Posterior cingulate gyrus (tissue), 11 donors: Measurements from ENCODE around the gene C1QTNF3.
"Not testable (repeated sequence)": the region's sequence is repeated elsewhere in the genome, so short reads cannot be mapped to it uniquely, and the experiment has no call there.

Experiments used
- DNase-seq, 10 donors: peaks; one replicate each; pipeline versions ENCODE4 v3.0.0 to v3.0.0-alpha.2; 2020 to 2021; ENCODE audit warnings: mixed read lengths in 3 of 10
- intact Hi-C: fragments of 100-400 bp; cut with DNase I; formaldehyde crosslinking; loops from one replicate; pipeline ENCODE4 v1.15.1; 2023

C1QTNF3 gene, protein sequence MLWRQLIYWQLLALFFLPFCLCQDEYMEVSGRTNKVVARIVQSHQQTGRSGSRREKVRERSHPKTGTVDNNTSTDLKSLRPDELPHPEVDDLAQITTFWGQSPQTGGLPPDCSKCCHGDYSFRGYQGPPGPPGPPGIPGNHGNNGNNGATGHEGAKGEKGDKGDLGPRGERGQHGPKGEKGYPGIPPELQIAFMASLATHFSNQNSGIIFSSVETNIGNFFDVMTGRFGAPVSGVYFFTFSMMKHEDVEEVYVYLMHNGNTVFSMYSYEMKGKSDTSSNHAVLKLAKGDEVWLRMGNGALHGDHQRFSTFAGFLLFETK

DNA sequence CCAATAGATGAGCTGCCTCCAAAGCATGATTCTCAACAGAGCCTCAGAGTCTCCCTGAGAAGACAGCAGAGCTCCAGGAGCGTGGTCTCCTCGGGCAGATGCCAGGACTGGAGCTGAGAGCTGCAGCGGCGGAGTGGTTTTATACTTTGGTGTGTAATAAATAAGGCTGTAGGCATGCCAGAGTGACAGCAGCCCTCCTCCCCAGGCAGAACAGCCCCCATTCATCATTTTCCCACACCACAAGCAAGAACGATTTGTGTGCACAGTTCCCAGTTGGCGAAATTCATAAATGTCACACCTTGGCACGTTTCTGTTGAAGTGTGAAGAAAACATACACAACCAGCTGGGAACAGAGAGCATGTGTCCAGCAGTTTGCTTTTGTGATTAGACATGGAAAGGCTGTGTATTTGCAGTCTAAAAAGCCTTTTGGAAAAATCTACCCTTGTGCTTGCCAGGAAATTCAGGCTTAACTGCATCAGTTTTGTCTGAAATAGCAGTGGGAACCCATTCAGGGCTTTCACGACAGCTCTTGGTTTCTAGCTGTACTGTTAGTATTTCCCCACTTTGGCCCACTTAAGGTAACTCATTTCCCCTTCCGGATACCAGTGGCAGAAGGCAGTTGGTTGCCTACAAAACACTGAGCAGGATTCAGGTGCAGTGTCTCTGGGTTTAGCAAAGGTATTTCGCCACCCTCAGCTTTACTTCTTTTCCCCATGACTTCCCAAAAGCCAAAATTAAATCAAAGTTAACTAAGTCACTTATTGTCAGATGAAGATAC is at the start of gene C1QTNF3:
TSS of gene C1QTNF3 (minus strand) at position 115 of the 778 bp plus-strand sequence. CDS start at position 27, 88 bp downstream.
- intact Hi-C loops = no loop called here
- peak in 6 of 10 donors; percentile 16 to 87 (median 62) for DNase-seq

DNA sequence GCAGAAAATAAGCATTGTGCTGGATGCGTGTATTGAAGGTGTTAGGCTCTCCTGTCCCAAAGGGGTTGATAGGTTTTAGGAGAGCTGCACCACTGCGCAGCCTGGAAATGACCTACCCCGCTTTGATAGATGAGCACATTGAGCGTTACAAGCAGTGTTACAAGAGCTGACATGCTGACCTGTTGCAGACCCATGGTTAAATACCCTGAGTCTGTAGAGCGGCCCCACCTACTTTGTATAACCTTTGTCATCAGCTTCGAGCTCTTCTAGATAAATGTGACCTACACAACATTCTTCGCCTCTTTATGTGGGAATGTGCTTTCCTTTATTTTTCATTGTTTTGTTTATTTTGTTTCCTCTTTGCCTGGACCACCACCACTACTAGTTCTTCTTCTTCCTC is 48.0 kb upstream of the C1QTNF3 start:
- peak in 1 of 10 donors; percentile 43 for DNase-seq

DNA sequence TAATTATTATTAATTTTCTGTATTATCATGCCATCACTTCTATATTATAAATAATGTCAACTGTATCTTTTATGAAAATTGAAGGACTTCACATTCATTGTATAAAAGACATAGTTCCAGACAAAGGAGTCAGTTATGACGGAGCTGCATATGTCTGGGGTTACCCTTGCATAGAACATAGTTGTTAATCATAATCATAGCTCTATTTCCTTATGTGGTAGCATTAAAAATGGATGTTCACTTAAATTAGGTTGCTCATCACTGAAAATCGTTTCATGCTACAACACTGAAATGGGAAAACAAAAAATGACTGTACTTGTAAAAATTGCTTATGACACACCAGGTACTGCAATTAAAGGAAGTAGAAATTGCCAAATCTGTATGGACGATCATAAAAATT is 46.8 kb upstream of the C1QTNF3 start:
- intact Hi-C loops, DNase-seq: not testable (repeated sequence)

More for the DNA sequence above, 48.0 kb upstream of the C1QTNF3 start:
- intact Hi-C loops = not testable (repeated sequence)

DNA sequence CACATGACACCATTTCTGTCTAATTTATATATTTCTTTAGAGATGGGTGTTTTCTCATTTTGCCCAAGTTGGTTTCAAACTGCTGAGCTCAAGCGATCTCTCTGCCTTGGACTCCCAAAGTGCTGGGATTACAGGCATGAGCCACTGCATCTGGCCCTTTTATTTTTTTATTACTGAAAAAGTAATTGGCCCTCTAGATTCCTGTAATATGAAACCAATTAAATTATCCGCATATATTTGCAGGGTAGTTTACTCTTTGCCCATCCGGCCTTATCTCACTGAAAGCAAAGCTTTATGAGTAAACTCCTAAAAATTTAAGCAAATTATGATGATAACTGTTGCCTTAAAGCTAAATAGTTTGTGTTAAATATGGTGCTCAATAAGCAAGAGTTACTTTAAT is 44.7 kb upstream of the C1QTNF3 start:
- intact Hi-C loops = not testable (repeated sequence)

DNA sequence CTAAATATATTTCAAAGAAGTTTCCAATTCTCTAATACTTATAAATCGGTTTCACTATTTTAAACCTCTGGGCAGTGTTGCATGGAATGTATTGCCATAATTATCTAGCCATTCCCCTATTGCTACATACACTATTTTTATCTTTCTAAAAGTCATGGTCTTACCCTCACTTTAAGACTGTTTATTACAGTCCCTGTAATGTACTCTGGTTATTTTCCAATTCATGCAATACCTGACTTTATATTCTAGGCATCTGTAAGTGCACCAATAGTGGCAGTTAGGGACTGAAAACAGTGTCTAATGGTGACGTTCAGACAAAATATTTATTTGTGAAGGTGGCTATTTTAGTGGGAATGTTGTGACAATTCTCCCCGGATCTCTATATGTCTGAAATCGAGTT is 40.9 kb upstream of the C1QTNF3 start:
- DNase-seq, intact Hi-C loops: not testable (repeated sequence)

More for the DNA sequence above, 44.7 kb upstream of the C1QTNF3 start:
- DNase-seq = not testable (repeated sequence)

DNA sequence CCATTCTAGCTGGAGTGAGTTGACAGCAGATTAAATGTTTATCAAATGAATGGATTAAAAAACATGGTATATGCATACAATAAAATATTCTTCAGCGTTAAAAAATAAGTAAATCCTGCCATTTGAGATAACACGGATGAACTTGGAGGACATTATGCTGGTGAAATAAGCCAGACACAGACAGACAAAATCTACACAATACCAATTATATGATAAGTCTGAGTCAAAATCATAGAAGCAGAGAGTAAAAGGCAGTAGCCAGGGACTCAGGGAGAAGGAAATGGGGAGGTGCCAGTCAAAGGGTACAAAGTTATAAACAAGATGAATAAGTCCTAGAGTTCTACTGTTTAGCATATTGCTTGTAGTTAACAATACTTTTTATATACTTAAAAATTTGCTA is 36.5 kb upstream of the C1QTNF3 start:
- intact Hi-C loops, DNase-seq: not testable (repeated sequence)

DNA sequence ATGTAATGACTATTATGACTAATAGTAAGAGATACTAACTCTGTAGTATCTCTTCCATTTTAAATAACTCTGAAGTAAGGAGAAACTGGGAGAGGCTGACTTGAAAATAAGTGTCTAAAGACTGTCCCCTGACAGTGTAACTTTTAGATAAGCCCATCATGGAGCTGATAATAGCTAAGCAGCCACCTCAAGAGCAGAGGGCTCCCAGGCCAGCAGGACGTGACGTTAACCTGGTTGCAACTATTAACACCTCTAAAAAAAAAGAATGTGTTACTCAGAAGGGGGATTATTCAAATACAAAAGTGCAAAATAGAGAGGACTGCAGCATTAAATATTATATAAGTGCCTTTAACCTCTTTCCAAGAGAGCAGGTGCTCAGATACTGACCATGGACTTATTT is 34.6 kb upstream of the C1QTNF3 start:
- DNase-seq, intact Hi-C loops: not testable (repeated sequence)

DNA sequence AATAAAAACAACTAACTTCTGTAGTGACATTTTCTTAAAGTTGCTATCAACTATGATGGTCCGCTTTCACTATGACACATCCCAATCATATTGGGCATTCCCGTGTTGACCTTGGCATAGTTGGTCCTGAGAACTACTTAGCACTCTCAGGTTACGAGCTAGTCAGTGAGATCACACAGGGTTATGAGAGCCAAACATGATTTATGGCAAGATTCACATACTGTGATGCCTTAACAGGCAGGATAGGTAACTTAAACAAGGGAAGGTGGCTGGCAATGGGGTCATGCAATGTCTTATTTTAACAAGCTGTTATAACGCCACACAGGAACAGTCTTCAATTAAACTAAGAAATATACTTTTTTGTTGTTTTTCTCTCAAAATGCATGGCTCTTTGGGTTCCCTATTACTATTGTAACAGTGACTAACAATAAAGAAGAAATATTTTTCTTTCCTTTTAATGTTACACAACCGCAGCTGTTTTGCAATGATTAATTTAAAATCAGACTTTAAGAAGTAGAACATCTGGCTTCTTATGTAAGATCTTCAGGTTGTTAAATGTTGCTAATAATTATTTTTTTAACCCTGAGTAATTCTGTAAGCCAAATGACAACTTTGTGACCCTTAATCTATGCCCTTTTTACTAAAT is 33.8 kb upstream of the C1QTNF3 start:
- intact Hi-C loops, DNase-seq: not testable (repeated sequence)

DNA sequence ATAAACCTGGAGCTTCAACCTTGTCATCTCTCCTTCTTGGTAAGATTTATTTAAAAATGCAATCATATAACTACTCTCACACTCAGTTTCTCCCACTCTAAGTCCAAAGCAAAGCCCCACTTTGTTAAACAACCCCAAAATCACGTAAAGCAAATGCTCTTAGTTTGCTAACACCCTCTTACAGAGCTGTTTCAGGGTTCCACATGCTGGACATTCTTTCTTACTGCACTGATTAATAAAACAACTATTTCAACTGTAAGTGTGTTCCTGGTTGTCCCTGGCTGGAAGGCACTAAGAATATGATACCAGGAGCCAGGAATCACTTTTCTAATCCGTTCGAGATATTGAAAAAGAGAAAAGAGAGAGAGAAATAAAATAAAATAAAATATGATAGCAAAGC is 31.5 kb upstream of the C1QTNF3 start:
- intact Hi-C loops, DNase-seq: not testable (repeated sequence)

DNA sequence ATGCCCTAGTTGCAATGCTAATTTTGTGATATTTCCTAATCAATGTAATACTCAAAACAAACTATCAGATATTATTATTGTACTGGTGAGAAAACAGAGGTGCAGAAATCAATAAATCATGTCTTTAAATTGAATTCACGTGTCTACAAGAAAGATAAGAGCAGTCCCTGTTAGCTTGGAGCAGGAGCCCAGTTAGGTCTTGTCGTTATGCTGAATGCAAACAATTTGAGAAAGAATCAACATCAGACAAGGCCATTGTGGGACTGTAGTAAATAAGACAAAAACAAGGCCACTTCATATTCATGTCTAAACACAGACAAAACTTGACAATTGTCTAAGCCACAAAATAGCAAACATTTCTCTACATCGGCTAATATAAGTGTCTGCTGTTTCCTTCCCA is 31.1 kb upstream of the C1QTNF3 start:
- DNase-seq, intact Hi-C loops: not testable (repeated sequence)

DNA sequence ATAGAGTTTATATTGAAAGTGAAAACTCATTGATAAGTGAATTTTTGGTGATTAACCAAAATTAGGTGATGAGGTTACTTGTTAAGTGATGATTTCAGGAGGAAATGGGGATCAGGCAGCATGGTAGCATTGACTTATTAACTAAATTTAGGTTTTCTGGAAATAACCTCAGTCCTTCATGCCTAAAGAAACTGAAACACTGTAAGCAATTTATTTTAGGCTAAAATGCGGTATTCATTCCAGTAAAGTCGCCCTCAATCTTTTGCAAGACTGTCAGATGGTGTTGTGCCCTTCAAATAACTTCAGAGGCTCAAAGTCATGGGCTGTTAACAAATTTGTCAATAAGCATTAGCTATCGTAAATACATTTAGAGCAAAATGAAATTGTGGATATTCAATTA is 27.6 kb upstream of the C1QTNF3 start:
- intact Hi-C loops, DNase-seq: not testable (repeated sequence)

DNA sequence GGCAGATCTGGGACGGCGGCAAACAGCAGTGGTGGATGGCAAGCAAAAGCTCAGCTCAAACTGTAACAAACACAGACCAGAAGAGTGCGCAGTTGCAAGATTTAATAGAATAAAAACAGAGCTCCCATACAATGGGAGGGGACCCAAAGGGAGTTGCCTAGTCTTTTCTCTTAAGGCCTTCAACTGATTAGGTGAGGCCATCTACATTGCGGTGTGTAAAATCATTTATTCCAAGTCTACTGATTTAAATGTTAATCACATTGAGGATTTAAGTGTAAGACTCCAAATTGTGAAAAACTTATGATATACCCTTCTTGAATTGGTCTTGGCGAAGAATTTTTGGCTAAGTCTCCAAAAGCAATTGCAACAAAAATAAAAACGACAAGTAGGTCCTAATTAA is 21.6 kb upstream of the C1QTNF3 start:
- intact Hi-C loops = no loop called here
- DNase-seq = no peak

DNA sequence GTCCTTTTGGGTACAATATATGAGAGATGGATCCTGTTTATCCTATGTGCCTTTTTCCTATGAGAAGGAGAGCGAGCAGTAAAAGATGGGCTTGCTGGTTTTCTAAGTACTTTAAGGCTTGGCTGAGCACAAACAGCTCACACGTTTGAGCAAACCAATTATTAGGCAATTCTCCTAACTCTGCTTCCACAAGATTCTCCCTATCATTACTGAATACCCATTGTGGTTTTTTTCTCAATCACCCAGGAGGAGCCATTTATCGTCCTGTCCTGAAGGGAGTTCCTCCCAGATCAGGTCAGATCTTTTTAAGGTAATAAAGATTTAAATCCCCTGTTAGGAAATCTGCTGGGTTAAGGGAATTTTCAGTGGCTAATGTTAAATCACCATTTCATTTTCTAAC is 19.4 kb upstream of the C1QTNF3 start:
- DNase-seq = no peak

DNA sequence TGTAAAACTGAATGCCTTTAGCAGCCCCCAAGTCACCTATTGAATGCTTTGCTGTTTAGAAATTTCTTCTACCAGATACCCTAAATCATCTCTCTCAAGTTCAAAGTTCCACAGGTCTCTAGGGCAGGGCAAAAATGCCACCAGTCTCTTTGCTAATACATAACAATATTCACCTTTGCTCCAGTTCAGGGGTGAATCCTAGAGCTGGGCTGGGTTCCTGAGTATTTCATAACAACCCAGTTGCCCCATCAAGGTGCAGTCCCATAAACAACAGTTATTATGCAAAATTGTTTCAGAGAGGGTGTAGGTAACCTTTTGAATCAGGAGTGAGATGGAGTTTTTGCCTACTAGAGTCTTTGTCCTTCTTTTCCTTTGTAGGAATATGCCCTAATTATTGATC is 19.0 kb upstream of the C1QTNF3 start:
- intact Hi-C loops = no loop called here
- DNase-seq = no peak

More for the DNA sequence above, 19.4 kb upstream of the C1QTNF3 start:
- intact Hi-C loops = no loop called here

DNA sequence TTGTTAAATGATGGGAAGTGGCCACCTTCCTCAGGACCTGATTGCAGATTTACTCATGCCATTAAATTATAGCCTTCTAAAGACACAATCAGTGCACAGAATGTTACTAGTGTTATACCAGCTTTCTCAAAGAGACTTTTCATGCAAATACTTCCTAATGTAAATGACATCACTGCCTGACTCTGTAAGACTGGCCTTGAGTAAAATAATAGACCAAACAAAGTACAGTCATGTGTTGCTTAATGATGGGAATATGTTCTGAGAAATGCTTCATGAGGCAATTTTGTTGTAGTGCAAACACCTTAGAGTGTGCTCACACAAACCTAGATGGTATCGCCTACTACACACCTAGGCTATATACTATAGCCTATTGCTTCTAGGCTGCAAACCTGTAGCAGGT is 17.0 kb upstream of the C1QTNF3 start:
- intact Hi-C loops = no loop called here
- no peak for DNase-seq

DNA sequence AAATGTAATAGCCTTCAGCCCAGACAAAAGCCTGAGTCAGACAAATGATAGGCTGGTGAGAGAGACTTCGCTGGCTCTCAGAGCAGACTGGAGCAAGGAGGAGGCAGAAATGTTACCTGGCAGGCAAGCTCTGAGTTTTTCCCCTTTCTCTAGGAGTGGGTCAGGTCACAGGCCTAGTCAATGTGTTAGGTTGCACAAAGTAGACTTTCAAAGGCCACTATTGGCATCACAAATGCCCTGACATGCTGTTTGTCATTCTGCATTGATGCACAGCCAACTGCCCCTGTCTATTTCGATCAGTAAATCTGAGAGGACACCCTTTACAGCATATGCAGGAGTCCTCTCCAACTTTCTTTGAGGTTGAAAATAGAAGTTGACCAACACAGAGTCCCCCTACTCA is 15.5 kb upstream of the C1QTNF3 start:
- intact Hi-C loops = no loop called here

DNA sequence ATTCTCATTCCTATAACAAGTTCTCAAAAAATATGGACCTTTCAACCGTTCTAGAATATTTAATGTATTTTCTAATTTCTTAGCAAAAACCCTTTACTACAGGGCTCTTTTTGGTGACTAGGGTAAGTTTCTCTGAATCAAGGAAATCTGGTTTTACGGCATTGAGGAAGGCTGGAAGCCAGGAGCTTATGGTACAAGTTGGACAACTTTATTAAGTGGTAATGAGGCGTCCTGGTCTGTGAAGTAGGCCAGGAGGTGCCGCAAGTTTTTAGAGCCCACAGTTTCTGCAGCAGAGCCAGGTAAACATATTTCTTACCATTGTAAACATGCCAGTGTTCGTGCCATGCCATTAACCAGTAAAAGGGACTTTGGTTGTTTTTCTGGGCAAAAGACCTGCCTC is 14.6 kb upstream of the C1QTNF3 start:
- intact Hi-C loops = no loop called here
- DNase-seq = no peak

More for the DNA sequence above, 15.5 kb upstream of the C1QTNF3 start:
- no peak for DNase-seq

DNA sequence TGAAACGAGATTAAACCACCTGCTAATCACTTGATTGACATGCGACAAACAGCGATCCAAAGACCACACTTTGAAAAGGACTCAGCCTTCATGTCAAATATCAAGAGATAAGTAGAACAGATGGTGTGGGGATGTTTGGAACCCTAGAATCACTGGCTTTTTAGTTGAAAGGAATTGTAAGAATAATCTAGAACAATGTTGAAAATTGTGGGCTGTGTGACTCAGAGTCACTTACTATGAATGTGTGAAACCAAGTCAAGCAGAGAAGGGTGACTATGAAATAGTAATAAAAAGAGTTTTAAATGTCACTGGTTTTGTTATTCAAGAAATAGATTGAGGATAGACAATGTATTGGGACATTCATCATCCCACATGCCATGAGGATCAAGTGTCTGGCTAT is 14.1 kb upstream of the C1QTNF3 start:
- intact Hi-C loops = no loop called here
- DNase-seq = no peak

DNA sequence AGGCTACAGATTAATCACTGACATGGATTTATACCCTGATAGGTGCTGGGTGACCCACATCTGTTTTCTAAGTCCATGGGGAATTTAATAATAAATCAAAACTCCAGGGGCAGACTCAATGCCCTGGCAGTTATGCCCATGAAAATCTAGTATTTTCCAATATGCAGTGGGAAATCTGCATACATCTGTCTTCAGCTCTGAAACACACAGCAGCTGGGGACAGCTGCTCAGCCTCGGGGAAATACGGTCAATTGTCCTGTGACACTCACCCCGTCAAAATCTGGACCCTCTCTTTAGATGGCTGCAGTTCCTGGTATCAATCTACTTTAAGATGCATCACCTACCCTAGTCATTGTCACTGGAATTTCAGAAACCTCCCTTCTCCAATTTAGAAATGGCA is 12.7 kb upstream of the C1QTNF3 start:
- no peak for DNase-seq
- intact Hi-C loops = no loop called here

DNA sequence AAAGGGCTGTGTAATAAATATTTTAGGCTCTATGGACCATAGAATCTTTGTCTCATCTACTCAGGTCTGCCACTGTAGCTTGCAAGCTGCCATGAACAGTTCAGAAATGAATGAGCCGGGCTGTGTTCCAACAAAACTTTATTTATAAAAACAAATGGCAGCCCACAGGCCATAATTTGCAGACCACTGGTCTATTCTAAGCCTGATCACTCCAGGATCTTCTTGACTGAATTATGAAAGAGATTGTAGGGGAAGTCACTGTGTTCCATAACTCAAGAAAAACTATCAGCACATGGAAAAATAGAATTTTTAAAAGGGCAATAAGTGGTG is 11.4 kb upstream of the C1QTNF3 start:
- DNase-seq = no peak
- intact Hi-C loops = no loop called here
